GM18517 (cell line): ENCODE measurements around the gene PLBD2.
A peak's percentile ranks its signal among the peaks of the same experiment; 100 is the strongest.
"Not testable (repeated sequence)": the region's sequence is repeated elsewhere in the genome, so short reads cannot be mapped to it uniquely, and the experiment has no call there.

Source experiments
- ATAC-seq: cut with Tn5 transposase; IDR thresholded peaks from one replicate; pipeline ENCODE4 v1.9.1; 2021; ENCODE audit warnings: mild to moderate bottlenecking, moderate library complexity; ENCODE audit not compliant: unreplicated experiment

The PLBD2 gene

DNA sequence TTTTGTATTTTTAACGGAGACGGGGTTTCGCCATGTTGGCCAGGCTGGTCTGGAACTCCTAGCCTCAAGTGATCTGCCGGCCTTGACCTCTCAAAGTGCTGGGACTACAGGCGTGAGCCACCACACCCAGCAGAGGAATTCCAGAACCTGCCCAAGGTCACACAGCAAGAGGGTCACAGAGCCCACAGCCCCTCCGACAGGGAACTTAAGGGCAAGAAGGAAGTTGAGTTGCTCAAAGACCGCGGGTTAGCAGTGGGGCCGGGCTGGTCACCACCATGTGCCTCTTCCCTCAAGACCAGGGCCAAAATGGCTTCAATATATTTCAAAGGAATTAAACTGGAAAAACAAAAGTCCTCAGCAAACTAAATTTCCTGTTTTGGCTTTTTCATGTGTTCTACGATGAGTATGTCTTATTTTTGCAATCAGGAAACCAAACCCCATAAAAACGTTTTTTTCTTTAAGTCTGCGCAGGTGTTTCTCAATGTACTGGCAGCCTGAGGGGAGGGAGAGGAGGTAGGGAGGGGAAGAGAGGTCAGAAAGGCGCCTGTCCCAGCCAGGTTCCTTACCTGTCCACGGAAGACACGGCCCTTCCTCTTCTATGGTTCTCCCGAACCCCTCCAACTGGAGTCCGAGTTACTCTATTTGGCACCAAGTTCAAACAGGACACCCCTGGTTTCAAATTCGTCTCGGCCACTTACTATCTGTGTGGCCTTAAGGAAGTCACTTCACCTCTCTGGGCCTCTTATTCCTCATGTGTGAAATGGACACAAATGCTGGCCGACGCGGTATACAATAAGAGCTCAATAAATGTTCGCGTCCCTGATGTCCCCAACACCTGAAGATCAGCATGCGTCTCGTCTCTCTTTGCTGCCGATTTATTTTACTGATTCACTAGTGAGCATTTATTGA, 24.3 kb upstream of the PLBD2 start:
- no peak for ATAC-seq

DNA sequence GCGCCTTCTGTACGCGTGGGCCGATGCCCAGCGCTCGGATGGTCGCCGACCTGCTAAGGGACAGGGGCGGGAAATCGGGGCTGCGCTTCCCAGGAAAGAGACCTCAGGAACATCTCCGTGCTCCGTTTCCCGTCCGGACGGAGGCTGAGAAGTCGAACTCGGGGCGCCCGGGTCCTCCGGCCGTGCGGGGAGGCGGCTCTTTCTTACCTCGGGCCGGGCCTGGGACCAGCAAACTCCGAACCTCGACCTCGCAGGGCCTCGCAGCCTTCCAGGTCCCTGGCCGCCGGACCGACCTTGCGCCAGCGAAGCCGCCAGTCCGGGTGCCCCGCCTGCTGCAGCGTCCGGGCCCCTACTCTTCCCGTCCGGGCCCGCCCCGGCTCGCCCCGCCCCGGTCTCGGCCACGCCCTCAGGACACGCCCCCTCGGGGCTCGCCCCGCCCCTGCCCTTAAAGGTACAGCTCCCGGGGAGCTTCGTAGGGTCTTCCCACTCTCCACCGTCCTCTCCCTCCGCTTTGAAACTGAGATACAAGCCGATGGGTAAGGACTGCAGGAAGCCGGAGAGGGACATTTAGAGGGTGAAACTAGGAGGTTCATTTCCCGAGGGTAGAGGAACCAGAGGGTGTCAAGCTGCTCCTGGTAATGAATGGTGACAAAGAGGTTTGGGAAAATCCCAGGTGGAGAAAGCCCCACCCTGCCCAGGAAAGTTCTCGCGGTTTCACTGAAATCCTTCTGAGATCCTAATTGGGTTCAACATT, 23.4 kb upstream of the PLBD2 start, which contains the start of gene SLC8B1:
Gene SLC8B1, minus strand, starts transcription at position 324 of the 754 bp plus-strand sequence. CDS start 2,231 bp downstream, outside the sequence.
- peak; percentile 77 for ATAC-seq

- no peak for ATAC-seq
Observed at GRCh38 chr12:113339540-113339939, 18.8 kb upstream of the PLBD2 start.

- ATAC-seq = no peak
Observed at GRCh38 chr12:113340061-113340460, 18.3 kb upstream of the PLBD2 start.

DNA sequence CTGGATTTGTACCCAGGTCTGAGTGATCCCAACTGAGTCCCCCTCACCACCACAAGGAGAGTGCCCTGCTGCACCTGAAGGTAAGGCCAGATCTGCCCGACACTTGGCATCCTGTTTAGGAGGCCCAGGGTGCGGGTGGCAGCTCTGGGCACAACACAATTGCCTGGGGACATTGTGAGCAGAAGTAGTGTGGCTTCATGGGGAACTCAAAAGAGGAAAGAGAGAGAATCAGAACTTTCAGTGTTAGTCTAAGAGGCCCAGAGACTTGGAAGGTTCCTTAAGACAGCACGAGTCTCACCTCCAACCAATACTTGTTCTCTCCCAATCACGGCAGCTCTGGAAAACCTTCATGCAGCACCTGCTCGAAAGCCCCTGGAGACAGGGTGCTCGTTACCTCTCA, 16.9 kb upstream of the PLBD2 start:
- no peak for ATAC-seq

DNA sequence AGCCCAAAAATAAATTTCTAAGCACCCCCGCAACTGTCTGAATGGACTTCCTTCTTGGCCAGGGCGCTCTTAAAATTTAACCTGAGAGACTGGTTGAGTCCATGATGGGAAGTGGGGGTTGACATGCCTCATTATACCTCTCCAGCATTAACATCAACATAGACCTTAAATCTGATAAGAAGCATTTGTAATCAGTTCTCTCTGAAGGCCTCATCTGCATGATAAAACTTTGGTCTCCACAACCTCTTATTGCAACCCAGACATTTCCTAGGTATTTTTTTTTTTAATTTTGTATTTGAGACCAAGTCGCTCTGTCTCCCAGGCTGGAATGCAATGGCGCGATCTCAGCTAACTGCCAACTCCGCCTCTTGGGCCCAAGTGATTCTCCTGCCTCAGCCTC, 13.1 kb upstream of the PLBD2 start:
- no peak for ATAC-seq

GRCh38 chr12:113346353-113346752, 12.0 kb upstream of the PLBD2 start:
- ATAC-seq = no peak

GRCh38 chr12:113347107-113347506, 11.3 kb upstream of the PLBD2 start:
- ATAC-seq = no peak

DNA sequence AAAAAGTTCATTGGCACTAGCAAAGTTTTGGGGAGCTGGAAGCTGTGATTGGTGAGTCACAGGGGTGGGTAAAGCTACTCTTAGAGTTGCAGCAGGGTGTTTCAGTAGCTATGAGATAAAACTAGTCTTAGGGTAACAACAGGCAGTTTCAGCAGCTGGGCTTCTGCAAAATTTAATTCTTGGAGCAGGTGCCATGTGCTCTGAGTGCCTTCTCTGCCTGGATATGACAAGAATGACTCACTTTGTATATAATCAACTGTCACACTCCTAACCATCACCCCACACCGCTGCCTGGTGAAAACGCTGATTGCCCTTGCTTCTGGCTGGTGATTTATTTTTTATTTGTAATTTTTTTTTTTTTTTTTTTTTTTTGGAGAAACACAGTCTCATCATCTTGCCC, 10.5 kb upstream of the PLBD2 start:
- no peak for ATAC-seq

DNA sequence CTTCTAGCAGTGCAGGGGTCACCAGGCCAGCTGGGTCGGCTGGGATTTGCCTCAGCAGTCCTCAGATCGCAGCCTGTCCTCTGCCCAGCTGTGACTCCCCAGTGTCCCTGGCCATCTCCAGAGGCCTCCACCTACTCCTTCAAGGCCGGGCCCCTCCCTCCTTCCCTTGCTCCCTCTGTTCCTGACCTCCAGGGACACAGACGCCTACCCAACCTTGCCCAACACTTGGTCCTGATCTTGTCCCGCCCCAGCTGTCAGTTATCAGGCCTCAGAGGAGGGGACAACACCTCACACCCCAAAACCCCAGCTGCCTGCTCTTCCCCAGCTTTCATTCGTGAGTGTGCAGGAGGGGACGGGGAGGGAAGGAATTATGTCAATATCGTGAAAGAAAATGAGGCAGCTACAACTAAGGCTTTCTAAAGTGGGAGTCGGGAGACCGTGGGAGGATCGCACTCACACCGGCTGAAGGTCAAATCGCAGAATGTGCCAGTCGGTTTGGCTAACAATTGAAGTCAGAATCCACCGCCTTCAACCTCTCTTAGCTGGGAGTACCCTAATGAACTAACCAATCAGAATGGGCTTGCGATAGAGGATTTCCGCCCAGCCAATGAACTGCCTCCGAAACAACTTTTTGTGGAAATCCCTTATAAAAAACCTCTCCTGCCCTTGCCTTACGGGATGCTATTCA, 9.4 kb upstream of the PLBD2 start:
- ATAC-seq = no peak

DNA sequence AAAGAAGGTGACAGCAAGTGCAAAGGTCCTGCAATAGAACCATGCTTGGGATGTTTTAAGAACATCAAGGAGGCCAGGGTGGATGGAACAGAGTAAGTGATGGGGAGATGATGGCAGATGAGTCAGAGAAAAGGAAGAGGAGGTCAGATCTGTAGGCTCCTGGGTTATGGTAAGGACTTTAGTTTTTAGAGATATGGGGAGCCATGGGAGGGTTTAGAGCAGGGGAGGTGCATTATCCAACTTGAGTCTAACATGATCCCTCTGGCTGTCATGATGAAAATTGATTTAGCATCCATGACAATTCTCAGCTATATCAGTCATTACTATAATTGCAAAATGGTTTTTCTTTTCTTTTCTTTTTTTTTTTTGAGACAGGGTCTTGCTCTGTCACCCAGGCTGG, 7.3 kb upstream of the PLBD2 start:
- ATAC-seq = no peak

DNA sequence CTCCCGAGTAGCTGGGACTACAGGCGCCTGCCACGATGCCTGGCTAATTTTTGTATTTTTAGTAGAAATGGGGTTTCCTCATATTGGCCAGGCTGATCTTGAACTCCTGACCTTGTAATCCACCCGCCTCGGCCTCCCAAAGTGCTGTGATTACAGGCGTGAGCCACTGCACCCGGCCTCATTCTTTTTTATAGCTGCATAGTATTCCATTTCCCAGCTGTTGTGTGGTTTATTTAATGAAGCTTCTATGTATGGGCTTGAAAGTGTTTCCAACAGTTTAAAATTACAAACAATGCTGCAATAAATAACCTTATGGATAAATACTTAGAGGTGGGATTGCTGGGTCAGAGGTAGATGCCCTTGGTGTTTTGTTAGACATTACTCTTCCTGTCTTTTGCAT, 4.2 kb upstream of the PLBD2 start:
- not testable (repeated sequence) for ATAC-seq

DNA sequence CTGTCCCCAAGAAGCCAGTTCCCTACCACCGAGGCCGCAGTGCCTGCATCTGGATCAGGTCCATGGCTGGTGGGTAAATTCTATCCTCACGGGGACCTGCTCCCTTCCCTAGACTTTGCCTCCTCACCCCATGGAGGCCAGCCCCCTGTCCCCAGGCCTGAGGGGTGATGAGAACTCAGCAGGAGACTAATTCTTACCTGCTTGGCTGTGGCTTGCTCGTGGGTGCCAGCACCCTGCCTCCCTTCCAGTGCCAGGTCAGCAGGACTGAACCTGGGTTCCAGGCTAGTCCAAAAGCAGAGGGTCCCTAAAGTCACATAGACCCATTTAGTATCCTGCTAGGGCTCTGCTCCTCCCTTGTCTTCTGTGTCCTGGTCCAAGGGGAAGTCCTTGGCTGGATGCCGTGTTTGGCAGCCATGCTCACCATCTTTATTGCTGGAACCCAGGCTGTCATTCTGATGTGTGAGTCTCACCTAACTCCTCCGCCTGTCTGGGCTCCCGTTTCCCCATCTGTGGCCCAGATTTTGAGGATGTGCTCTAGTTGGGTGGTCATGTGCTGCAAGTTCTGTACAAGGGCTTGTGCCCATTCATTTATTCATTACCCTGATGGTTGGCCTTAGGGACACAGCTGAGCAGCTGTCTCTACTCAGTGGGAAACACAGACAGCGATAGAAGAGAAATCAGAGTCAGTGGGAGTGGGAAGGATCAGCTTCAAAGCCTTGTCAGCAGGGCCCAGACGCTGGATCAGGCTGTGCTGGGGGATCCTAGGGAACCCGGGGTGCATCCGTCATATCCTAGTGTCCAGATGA, 949 bp downstream of the PLBD2 start:
- ATAC-seq = no peak

- no peak for ATAC-seq
Observed at GRCh38 chr12:113359939-113360748, 1.8 kb downstream of the PLBD2 start.

- no peak for ATAC-seq
Observed at GRCh38 chr12:113361574-113362370, 3.4 kb downstream of the PLBD2 start.

DNA sequence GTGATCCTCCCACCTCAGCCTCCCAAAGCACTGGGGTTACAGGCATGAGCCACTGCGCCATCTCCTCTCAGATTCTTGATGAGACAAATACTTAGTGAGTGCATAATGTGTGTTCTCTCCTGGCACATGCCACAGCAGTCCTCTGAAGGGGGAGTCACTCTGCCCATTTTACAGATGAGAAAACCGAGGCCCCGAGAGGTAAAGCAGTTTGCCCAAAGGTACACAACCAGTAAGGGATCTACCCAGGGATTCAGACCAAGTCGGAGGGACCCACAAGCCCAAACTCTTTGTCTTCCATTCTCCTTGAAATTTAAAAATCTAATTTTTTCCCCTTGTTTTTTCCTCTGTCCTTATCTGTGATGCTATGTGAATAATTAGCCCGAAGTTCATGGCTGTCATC, 6.3 kb downstream of the PLBD2 start:
- ATAC-seq = no peak

GRCh38 chr12:113365639-113366395, 7.4 kb downstream of the PLBD2 start:
- ATAC-seq = no peak

DNA sequence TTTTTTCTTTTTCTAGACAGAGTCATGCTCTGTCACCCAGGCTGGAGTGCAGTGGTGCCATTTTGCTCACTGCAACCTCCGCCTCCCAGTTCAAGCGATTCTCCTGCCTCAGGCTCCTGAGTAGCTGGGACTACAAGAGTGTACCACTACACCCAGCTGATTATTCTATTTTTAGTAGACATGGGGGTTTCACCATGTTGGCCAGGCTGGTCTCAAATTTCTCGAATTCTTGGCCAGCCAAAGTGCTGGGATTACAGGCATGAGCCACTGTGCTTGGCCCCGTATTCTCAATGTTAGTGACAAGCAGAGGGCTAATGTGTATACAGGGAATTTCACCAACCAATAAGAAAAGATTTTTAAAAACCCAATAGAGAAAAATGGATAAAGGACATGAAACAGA, 8.4 kb downstream of the PLBD2 start:
- no peak for ATAC-seq
